ENCODE measurements around the gene SOCS3. TPM values are rescaled to one million over a fixed set of nuclear protein-coding genes. Genes with fewer than 3 reads are reported as not detected.

Gene SOCS3
- total and polyA plus RNA-seq, 10 of the 15 experiments (the other 5 are each of a cell fraction or from before 2014, with no cell fraction given) = 0.05 to 3.9 (median 1.0) TPM

- no peak for TF ChIP-seq E4F1 (IDR thresholded peaks at IDR 0.05; ENCODE audit: borderline replicate concordance, partially characterized antibody)
- no peak for TF ChIP-seq TARDBP (IDR thresholded peaks at IDR 0.05; ENCODE audit: borderline replicate concordance)
- peak; percentile 83 for TF ChIP-seq IKZF1 (conservative IDR thresholded peaks at IDR 0.05)
- TF ChIP-seq, protein P1, sequence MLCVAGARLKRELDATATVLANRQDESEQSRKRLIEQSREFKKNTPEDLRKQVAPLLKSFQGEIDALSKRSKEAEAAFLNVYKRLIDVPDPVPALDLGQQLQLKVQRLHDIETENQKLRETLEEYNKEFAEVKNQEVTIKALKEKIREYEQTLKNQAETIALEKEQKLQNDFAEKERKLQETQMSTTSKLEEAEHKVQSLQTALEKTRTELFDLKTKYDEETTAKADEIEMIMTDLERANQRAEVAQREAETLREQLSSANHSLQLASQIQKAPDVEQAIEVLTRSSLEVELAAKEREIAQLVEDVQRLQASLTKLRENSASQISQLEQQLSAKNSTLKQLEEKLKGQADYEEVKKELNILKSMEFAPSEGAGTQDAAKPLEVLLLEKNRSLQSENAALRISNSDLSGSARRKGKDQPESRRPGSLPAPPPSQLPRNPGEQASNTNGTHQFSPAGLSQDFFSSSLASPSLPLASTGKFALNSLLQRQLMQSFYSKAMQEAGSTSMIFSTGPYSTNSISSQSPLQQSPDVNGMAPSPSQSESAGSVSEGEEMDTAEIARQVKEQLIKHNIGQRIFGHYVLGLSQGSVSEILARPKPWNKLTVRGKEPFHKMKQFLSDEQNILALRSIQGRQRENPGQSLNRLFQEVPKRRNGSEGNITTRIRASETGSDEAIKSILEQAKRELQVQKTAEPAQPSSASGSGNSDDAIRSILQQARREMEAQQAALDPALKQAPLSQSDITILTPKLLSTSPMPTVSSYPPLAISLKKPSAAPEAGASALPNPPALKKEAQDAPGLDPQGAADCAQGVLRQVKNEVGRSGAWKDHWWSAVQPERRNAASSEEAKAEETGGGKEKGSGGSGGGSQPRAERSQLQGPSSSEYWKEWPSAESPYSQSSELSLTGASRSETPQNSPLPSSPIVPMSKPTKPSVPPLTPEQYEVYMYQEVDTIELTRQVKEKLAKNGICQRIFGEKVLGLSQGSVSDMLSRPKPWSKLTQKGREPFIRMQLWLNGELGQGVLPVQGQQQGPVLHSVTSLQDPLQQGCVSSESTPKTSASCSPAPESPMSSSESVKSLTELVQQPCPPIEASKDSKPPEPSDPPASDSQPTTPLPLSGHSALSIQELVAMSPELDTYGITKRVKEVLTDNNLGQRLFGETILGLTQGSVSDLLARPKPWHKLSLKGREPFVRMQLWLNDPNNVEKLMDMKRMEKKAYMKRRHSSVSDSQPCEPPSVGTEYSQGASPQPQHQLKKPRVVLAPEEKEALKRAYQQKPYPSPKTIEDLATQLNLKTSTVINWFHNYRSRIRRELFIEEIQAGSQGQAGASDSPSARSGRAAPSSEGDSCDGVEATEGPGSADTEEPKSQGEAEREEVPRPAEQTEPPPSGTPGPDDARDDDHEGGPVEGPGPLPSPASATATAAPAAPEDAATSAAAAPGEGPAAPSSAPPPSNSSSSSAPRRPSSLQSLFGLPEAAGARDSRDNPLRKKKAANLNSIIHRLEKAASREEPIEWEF (IDR thresholded peaks at IDR 0.05; ENCODE audit: insufficient replicate concordance, low read depth, low read length) = peak; percentile 67
- TF ChIP-seq EZH2 (IDR thresholded peaks at IDR 0.05; ENCODE audit: borderline replicate concordance, control insufficient read depth, low read depth, low read length) = no peak
- 0 out of 2 replicates have a peak, but pooled peaks have one; percentile 10 for TF ChIP-seq BACH1 (IDR thresholded peaks at IDR 0.05; ENCODE audit: borderline replicate concordance)
- no peak for TF ChIP-seq POLR2AphosphoS5 (IDR thresholded peaks at IDR 0.05; ENCODE audit: low read length)
- no peak for TF ChIP-seq ZZZ3 (IDR thresholded peaks at IDR 0.05; ENCODE audit: control insufficient read depth, insufficient read length, low read depth)
- TF ChIP-seq YY1 (IDR thresholded peaks at IDR 0.05; ENCODE audit: low read depth, low read length) = no peak
- peak; percentile 81 for TF ChIP-seq GATAD2B (conservative IDR thresholded peaks at IDR 0.05; ENCODE audit: low read depth)
- TF ChIP-seq, protein P2, sequence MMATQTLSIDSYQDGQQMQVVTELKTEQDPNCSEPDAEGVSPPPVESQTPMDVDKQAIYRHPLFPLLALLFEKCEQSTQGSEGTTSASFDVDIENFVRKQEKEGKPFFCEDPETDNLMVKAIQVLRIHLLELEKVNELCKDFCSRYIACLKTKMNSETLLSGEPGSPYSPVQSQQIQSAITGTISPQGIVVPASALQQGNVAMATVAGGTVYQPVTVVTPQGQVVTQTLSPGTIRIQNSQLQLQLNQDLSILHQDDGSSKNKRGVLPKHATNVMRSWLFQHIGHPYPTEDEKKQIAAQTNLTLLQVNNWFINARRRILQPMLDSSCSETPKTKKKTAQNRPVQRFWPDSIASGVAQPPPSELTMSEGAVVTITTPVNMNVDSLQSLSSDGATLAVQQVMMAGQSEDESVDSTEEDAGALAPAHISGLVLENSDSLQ (IDR thresholded peaks at IDR 0.05) = no peak
- peak; percentile 79 for TF ChIP-seq RELA (IDR thresholded peaks at IDR 0.05; ENCODE audit: borderline replicate concordance, partially characterized antibody)
- TF ChIP-seq CBX5 (IDR thresholded peaks at IDR 0.05; ENCODE audit: low read depth) = no peak
- TF ChIP-seq NR2F1 (conservative IDR thresholded peaks at IDR 0.05) = no peak
- no peak for TF ChIP-seq ZNF217 (IDR thresholded peaks at IDR 0.05)
- peak; percentile 55; the same call in 1 of the 3 replicates for TF ChIP-seq POU2F2 (IDR thresholded peaks at IDR 0.05; ENCODE audit: borderline replicate concordance, low read depth, low read length)
Measured at GRCh38 chr17:78316867-78317789, 42.7 kb downstream of the SOCS3 start (continued).
